A549 (cell line): ENCODE results near the gene PYCARD. TPM values are rescaled to one million over a fixed set of nuclear protein-coding genes. Genes with fewer than 3 reads are reported as not detected.

ENCODE experiments used
- HMGXB4 ChIP-seq: fragments of 250-450 bp; sonication (Bioruptor Pico); IDR thresholded peaks from 2 replicates; pipeline ENCODE4 v1.5.0; 2021; ENCODE audit warnings: mild to moderate bottlenecking, moderate library complexity, borderline replicate concordance
- NFE2L2 ChIP-seq: fragments of 150-350 bp; conservative IDR thresholded peaks from 2 replicates; pipeline ENCODE4 v1.6.1; 2014; ENCODE audit warnings: low read length
- NR3C1 ChIP-seq: fragments of >200 bp; sonication (Bioruptor Twin); formaldehyde crosslinking; IDR thresholded peaks from 3 replicates; pipeline ENCODE4 v1.6.1; 2017
- SREBF2 ChIP-seq: fragments of 450-650 bp; IDR thresholded peaks from 2 replicates; pipeline ENCODE4 v1.6.1; 2014; ENCODE audit warnings: mild to moderate bottlenecking, moderate library complexity
- polyA plus RNA-seq, 4 experiments: library from polyadenylated mRNA; depleted of rRNA in 3 of 4; stranded (reverse); fragments of >200 nt; fragmentation: RNase III in 1 of 4; extraction: RNeasy Plus Mini Kit Qiagen cat#74134 plus additional on column Dnase treatment in 1 of 4; gene quantifications; 2 replicates in 3 of 4; 3 replicates in 1 of 4; pipeline ENCODE4 v1.2.3, GENCODE V29; 2011 to 2017
- small RNA-seq, 6 experiments: library from RNA; depleted of rRNA; stranded (forward); fragments of <200 nt; gene quantifications; one replicate each; pipeline ENCODE3, GENCODE V24; 2012
- TF ChIP-seq, protein P1 (sequence below): fragments of 200-600 bp; sonication (generic); IDR thresholded peaks from 2 replicates; pipeline ENCODE4 v1.6.1; 2016; ENCODE audit warnings: antibody characterized with exemption, mild to moderate bottlenecking, moderate library complexity

PYCARD gene
- polyA plus RNA-seq, 2 of the 4 experiments (the other 2 are of a cell fraction) = 16.1 to 30.1 TPM

DNA sequence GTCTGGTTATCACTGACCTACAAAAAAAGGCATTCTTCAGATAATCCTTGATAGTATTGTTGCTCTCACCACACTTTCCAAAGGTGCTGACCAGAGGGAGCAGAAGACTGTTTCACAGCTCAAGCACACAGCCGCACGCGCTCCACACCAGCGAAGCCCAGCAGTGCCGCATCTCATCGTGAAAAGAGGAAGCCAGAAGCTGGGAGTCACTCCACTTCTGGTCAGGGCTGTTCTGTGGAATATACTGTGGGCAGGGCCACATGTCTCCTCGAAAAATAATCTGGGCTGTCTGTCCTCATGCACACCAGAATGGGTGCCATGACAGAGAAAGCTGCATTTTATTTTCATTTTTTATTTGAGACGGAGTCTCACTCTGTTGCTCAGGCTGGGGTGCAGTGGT is 45.4 kb downstream of the PYCARD start (continued):
- no peak for TF ChIP-seq HMGXB4
- TF ChIP-seq NFE2L2 = no peak
- no peak for TF ChIP-seq NR3C1
- TF ChIP-seq SREBF2 = no peak
- TF ChIP-seq, protein P1, sequence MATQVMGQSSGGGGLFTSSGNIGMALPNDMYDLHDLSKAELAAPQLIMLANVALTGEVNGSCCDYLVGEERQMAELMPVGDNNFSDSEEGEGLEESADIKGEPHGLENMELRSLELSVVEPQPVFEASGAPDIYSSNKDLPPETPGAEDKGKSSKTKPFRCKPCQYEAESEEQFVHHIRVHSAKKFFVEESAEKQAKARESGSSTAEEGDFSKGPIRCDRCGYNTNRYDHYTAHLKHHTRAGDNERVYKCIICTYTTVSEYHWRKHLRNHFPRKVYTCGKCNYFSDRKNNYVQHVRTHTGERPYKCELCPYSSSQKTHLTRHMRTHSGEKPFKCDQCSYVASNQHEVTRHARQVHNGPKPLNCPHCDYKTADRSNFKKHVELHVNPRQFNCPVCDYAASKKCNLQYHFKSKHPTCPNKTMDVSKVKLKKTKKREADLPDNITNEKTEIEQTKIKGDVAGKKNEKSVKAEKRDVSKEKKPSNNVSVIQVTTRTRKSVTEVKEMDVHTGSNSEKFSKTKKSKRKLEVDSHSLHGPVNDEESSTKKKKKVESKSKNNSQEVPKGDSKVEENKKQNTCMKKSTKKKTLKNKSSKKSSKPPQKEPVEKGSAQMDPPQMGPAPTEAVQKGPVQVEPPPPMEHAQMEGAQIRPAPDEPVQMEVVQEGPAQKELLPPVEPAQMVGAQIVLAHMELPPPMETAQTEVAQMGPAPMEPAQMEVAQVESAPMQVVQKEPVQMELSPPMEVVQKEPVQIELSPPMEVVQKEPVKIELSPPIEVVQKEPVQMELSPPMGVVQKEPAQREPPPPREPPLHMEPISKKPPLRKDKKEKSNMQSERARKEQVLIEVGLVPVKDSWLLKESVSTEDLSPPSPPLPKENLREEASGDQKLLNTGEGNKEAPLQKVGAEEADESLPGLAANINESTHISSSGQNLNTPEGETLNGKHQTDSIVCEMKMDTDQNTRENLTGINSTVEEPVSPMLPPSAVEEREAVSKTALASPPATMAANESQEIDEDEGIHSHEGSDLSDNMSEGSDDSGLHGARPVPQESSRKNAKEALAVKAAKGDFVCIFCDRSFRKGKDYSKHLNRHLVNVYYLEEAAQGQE = no peak

Small RNAs within 50 kb of the gene (small RNA-seq; reads per million reads assigned to genes)
- gene AC009088.4 (0 to 2.1 (median 0) reads per million in 6 experiments), gene NDUFA3P6 (0 reads per million in 6 experiments)

Other genes starting within 250 kb of the PYCARD start
- gene SETD1A, start 245.0 kb downstream of the PYCARD start, polyA plus RNA-seq (2011; rRNA removed) = 2.0 and 3.8 TPM in 2 replicates
- 15.7 to 22.6 TPM (median 21.2 TPM) in 3 replicates for gene SETD1A, start 245.0 kb downstream of the PYCARD start, polyA plus RNA-seq (2017; fragmentation: RNase III; extraction: RNeasy Plus Mini Kit Qiagen cat#74134 plus additional on column Dnase treatment)
- 10.5 and 15.2 TPM in 2 replicates for gene HSD3B7, start 217.6 kb downstream of the PYCARD start, polyA plus RNA-seq (2011; rRNA removed)
- 17.3 to 20.1 TPM (median 19.7 TPM) in 3 replicates for gene HSD3B7, start 217.6 kb downstream of the PYCARD start, polyA plus RNA-seq (2017; fragmentation: RNase III; extraction: RNeasy Plus Mini Kit Qiagen cat#74134 plus additional on column Dnase treatment)
- 2.6 and 2.7 TPM in 2 replicates for gene STX1B, start 192.1 kb downstream of the PYCARD start, polyA plus RNA-seq (2011; rRNA removed)
- gene STX1B, start 192.1 kb downstream of the PYCARD start, polyA plus RNA-seq (2017; fragmentation: RNase III; extraction: RNeasy Plus Mini Kit Qiagen cat#74134 plus additional on column Dnase treatment) = 2.4 to 4.4 TPM (median 2.8 TPM) in 3 replicates
- 37.0 and 39.7 TPM in 2 replicates for gene STX4, start 169.2 kb downstream of the PYCARD start, polyA plus RNA-seq (2011; rRNA removed)
- 67.9 to 79.5 TPM (median 73.9 TPM) in 3 replicates for gene STX4, start 169.2 kb downstream of the PYCARD start, polyA plus RNA-seq (2017; fragmentation: RNase III; extraction: RNeasy Plus Mini Kit Qiagen cat#74134 plus additional on column Dnase treatment)
- gene ZNF668, start 128.5 kb downstream of the PYCARD start, polyA plus RNA-seq (2011; rRNA removed) = 3.9 and 4.7 TPM in 2 replicates
- 9.8 to 10.7 TPM (median 10.7 TPM) in 3 replicates for gene ZNF668, start 128.5 kb downstream of the PYCARD start, polyA plus RNA-seq (2017; fragmentation: RNase III; extraction: RNeasy Plus Mini Kit Qiagen cat#74134 plus additional on column Dnase treatment)
- gene ZNF646, start 128.3 kb downstream of the PYCARD start, polyA plus RNA-seq (2011; rRNA removed) = 3.0 and 4.3 TPM in 2 replicates
- gene ZNF646, start 128.3 kb downstream of the PYCARD start, polyA plus RNA-seq (2017; fragmentation: RNase III; extraction: RNeasy Plus Mini Kit Qiagen cat#74134 plus additional on column Dnase treatment) = 7.8 to 9.1 TPM (median 8.2 TPM) in 3 replicates
- 0.78 and 0.79 TPM in 2 replicates for gene PRSS53, start 113.8 kb downstream of the PYCARD start, polyA plus RNA-seq (2011; rRNA removed)
- gene PRSS53, start 113.8 kb downstream of the PYCARD start, polyA plus RNA-seq (2017; fragmentation: RNase III; extraction: RNeasy Plus Mini Kit Qiagen cat#74134 plus additional on column Dnase treatment) = 1.2 to 1.7 TPM (median 1.5 TPM) in 3 replicates
- 101 and 136 TPM in 2 replicates for gene VKORC1, start 108.0 kb downstream of the PYCARD start, polyA plus RNA-seq (2011; rRNA removed)
- 83.6 to 97.6 TPM (median 94.2 TPM) in 3 replicates for gene VKORC1, start 108.0 kb downstream of the PYCARD start, polyA plus RNA-seq (2017; fragmentation: RNase III; extraction: RNeasy Plus Mini Kit Qiagen cat#74134 plus additional on column Dnase treatment)
- gene BCKDK, start 94.4 kb downstream of the PYCARD start, polyA plus RNA-seq (2011; rRNA removed) = 20.7 and 22.1 TPM in 2 replicates
- 35.1 to 36.7 TPM (median 36.4 TPM) in 3 replicates for gene BCKDK, start 94.4 kb downstream of the PYCARD start, polyA plus RNA-seq (2017; fragmentation: RNase III; extraction: RNeasy Plus Mini Kit Qiagen cat#74134 plus additional on column Dnase treatment)
- 42.2 and 52.9 TPM in 2 replicates for gene KAT8, start 85.1 kb downstream of the PYCARD start, polyA plus RNA-seq (2011; rRNA removed)
- gene KAT8, start 85.1 kb downstream of the PYCARD start, polyA plus RNA-seq (2017; fragmentation: RNase III; extraction: RNeasy Plus Mini Kit Qiagen cat#74134 plus additional on column Dnase treatment) = 34.0 to 38.3 TPM (median 34.4 TPM) in 3 replicates
- 0.04 and 0.08 TPM in 2 replicates for gene PRSS8, start 67.0 kb downstream of the PYCARD start, polyA plus RNA-seq (2011; rRNA removed)
- gene PRSS8, start 67.0 kb downstream of the PYCARD start, polyA plus RNA-seq (2017; fragmentation: RNase III; extraction: RNeasy Plus Mini Kit Qiagen cat#74134 plus additional on column Dnase treatment) = 0.09 to 0.21 TPM (median 0.15 TPM) in 3 replicates
- 0.41 TPM in 1 of 2 replicates, not detected in the other for gene PRSS36, start 52.7 kb downstream of the PYCARD start, polyA plus RNA-seq (2011; rRNA removed)
- gene PRSS36, start 52.7 kb downstream of the PYCARD start, polyA plus RNA-seq (2017; fragmentation: RNase III; extraction: RNeasy Plus Mini Kit Qiagen cat#74134 plus additional on column Dnase treatment) = 0.55 to 0.75 TPM (median 0.55 TPM) in 3 replicates
- gene FUS, start 22.6 kb downstream of the PYCARD start, polyA plus RNA-seq (2011; rRNA removed) = 168 and 224 TPM in 2 replicates
- 740 to 780 TPM (median 745 TPM) in 3 replicates for gene FUS, start 22.6 kb downstream of the PYCARD start, polyA plus RNA-seq (2017; fragmentation: RNase III; extraction: RNeasy Plus Mini Kit Qiagen cat#74134 plus additional on column Dnase treatment)
- not detected in 2 replicates for gene TRIM72, start 11.4 kb upstream of the PYCARD start, polyA plus RNA-seq (2011; rRNA removed)
- 0.04 TPM in 1 of 3 replicates, not detected in the others for gene TRIM72, start 11.4 kb upstream of the PYCARD start, polyA plus RNA-seq (2017; fragmentation: RNase III; extraction: RNeasy Plus Mini Kit Qiagen cat#74134 plus additional on column Dnase treatment)
- not detected in 2 replicates for gene PYDC1, start 14.4 kb upstream of the PYCARD start, polyA plus RNA-seq (2011; rRNA removed)
- not detected in 3 replicates for gene PYDC1, start 14.4 kb upstream of the PYCARD start, polyA plus RNA-seq (2017; fragmentation: RNase III; extraction: RNeasy Plus Mini Kit Qiagen cat#74134 plus additional on column Dnase treatment)
- 0.77 and 0.88 TPM in 2 replicates for gene ITGAM, start 57.2 kb upstream of the PYCARD start, polyA plus RNA-seq (2011; rRNA removed)
- 0.84 to 1.5 TPM (median 1.3 TPM) in 3 replicates for gene ITGAM, start 57.2 kb upstream of the PYCARD start, polyA plus RNA-seq (2017; fragmentation: RNase III; extraction: RNeasy Plus Mini Kit Qiagen cat#74134 plus additional on column Dnase treatment)
- 0.87 and 1.4 TPM in 2 replicates for gene ITGAX, start 152.4 kb upstream of the PYCARD start, polyA plus RNA-seq (2011; rRNA removed)
- gene ITGAX, start 152.4 kb upstream of the PYCARD start, polyA plus RNA-seq (2017; fragmentation: RNase III; extraction: RNeasy Plus Mini Kit Qiagen cat#74134 plus additional on column Dnase treatment) = 0.35 to 0.79 TPM (median 0.49 TPM) in 3 replicates
- gene ITGAD, start 190.6 kb upstream of the PYCARD start, polyA plus RNA-seq (2011; rRNA removed) = not detected in 2 replicates
- not detected in 3 replicates for gene ITGAD, start 190.6 kb upstream of the PYCARD start, polyA plus RNA-seq (2017; fragmentation: RNase III; extraction: RNeasy Plus Mini Kit Qiagen cat#74134 plus additional on column Dnase treatment)
- not detected in 2 replicates for gene COX6A2, start 225.6 kb upstream of the PYCARD start, polyA plus RNA-seq (2011; rRNA removed)
- not detected in 3 replicates for gene COX6A2, start 225.6 kb upstream of the PYCARD start, polyA plus RNA-seq (2017; fragmentation: RNase III; extraction: RNeasy Plus Mini Kit Qiagen cat#74134 plus additional on column Dnase treatment)
- 0.17 and 0.21 TPM in 2 replicates for gene ZNF843, start 240.0 kb upstream of the PYCARD start, polyA plus RNA-seq (2011; rRNA removed)
- 0.08 to 0.21 TPM (median 0.13 TPM) in 3 replicates for gene ZNF843, start 240.0 kb upstream of the PYCARD start, polyA plus RNA-seq (2017; fragmentation: RNase III; extraction: RNeasy Plus Mini Kit Qiagen cat#74134 plus additional on column Dnase treatment)